DMS114 treated with DMSO at 0.1 percent for 48 hours (cell line): ENCODE data around the gene TNIP3.
"Not testable (repeated sequence)": the region's sequence is repeated elsewhere in the genome, so short reads cannot be mapped to it uniquely, and the experiment has no call there.

Experiments
- DNase-seq: peaks from one replicate; lab custom pipeline; 2025; ENCODE audit not compliant: unreplicated experiment; lab: John Stamatoyannopoulos, UW

Gene TNIP3

GRCh38 chr4:121177246-121178137 is 13.4 kb upstream of the TNIP3 start:
- DNase-seq: no peak

- no peak for DNase-seq
Measured at GRCh38 chr4:121176082-121176934, 12.2 kb upstream of the TNIP3 start.

GRCh38 chr4:121171477-121171876 is 7.4 kb upstream of the TNIP3 start:
- not testable (repeated sequence) for DNase-seq

GRCh38 chr4:121168446-121169281 is 4.5 kb upstream of the TNIP3 start:
- DNase-seq: no peak

- no peak for DNase-seq
Measured at GRCh38 chr4:121166976-121167375, 2.9 kb upstream of the TNIP3 start.

- no peak for DNase-seq
Measured at GRCh38 chr4:121165206-121165605, 1.1 kb upstream of the TNIP3 start.

GRCh38 chr4:121156822-121157769 is 7.0 kb downstream of the TNIP3 start:
- DNase-seq: no peak

- DNase-seq: no peak
Measured at GRCh38 chr4:121155893-121156292, 8.2 kb downstream of the TNIP3 start.

- no peak for DNase-seq
Measured at GRCh38 chr4:121154103-121154515, 10.0 kb downstream of the TNIP3 start.

GRCh38 chr4:121151942-121152341 is 12.2 kb downstream of the TNIP3 start:
- no peak for DNase-seq

- DNase-seq: no peak
Measured at GRCh38 chr4:121150486-121150885, 13.6 kb downstream of the TNIP3 start.

GRCh38 chr4:121150003-121150402 is 14.1 kb downstream of the TNIP3 start:
- DNase-seq: no peak

- no peak for DNase-seq
Measured at GRCh38 chr4:121148621-121149020, 15.5 kb downstream of the TNIP3 start.

- no peak for DNase-seq
Measured at GRCh38 chr4:121148000-121148399, 16.1 kb downstream of the TNIP3 start.

- DNase-seq: no peak
Measured at GRCh38 chr4:121146530-121146929, 17.6 kb downstream of the TNIP3 start.

GRCh38 chr4:121145430-121145829 is 18.7 kb downstream of the TNIP3 start:
- DNase-seq: no peak

- no peak for DNase-seq
Measured at GRCh38 chr4:121144021-121144420, 20.1 kb downstream of the TNIP3 start.

- no peak for DNase-seq
Measured at GRCh38 chr4:121143131-121143530, 21.0 kb downstream of the TNIP3 start.

- no peak for DNase-seq
Measured at GRCh38 chr4:121140716-121141460, 23.2 kb downstream of the TNIP3 start.
